Upper lobe of left lung (tissue), 4 donors: ENCODE measurements around the gene ZNF839.

Experiments used
- EP300 ChIP-seq, 4 donors: sonication (generic); formaldehyde crosslinking; IDR thresholded peaks; one replicate each; pipeline ENCODE4 v1.5.1; 2017; ENCODE audit warnings: antibody characterized with exemption in 4 of 4, control low read depth in 2 of 4
- POLR2AphosphoS5 ChIP-seq, 2 donors: sonication (generic); formaldehyde crosslinking; IDR thresholded peaks; one replicate each; pipeline ENCODE4 v1.5.1; 2017; ENCODE audit warnings: antibody characterized with exemption in 2 of 2
- TF ChIP-seq, protein P1 (sequence below), 6 experiments: fragments of 450-650 bp in 4 of 6; fragments of 200-600 bp in 2 of 6; sonication (generic) in 2 of 6; IDR thresholded peaks; one replicate each; pipeline ENCODE4 v1.5.1; 2016 to 2019; ENCODE audit warnings: antibody characterized with exemption in 6 of 6

DNA sequence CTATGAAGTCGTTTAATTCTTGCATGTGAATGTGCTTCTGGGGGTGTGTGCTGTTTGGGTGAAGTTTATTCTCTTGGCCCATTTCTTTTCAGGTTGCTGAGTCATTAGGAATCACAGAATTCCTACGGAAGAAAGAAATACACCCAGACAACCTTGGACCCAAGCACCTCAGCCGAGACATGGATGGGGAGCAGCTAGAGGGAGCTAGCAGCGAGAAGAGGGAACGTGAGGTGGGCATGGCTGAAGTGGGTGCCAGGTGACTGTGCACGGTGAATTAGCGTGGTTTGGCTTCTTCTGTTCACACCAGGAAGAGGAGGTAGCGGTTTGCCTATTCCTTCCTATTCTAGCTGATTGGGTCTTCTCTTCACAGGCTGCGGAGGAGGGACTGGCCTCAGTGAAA, 19.2 kb downstream of the ZNF839 start:
- TF ChIP-seq, protein P1, sequence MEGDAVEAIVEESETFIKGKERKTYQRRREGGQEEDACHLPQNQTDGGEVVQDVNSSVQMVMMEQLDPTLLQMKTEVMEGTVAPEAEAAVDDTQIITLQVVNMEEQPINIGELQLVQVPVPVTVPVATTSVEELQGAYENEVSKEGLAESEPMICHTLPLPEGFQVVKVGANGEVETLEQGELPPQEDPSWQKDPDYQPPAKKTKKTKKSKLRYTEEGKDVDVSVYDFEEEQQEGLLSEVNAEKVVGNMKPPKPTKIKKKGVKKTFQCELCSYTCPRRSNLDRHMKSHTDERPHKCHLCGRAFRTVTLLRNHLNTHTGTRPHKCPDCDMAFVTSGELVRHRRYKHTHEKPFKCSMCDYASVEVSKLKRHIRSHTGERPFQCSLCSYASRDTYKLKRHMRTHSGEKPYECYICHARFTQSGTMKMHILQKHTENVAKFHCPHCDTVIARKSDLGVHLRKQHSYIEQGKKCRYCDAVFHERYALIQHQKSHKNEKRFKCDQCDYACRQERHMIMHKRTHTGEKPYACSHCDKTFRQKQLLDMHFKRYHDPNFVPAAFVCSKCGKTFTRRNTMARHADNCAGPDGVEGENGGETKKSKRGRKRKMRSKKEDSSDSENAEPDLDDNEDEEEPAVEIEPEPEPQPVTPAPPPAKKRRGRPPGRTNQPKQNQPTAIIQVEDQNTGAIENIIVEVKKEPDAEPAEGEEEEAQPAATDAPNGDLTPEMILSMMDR (IDR thresholded peaks at IDR 0.05), result no peak
- TF ChIP-seq EP300 (IDR thresholded peaks at IDR 0.05) (no peak), POLR2AphosphoS5 (IDR thresholded peaks at IDR 0.05) (no peak)
